Measurements from ENCODE around the gene DNAH2.

- TF ChIP-seq TAF1 (IDR thresholded peaks at IDR 0.05; ENCODE audit: low read depth, low read length) (no peak), POLR2A (IDR thresholded peaks at IDR 0.05; ENCODE audit: low read depth, low read length) (no peak), POLR2AphosphoS5 (IDR thresholded peaks at IDR 0.05; ENCODE audit: low read depth, low read length) (no peak), SPI1 (IDR thresholded peaks at IDR 0.05; ENCODE audit: low read depth, low read length) (no peak), POU2F2 (IDR thresholded peaks at IDR 0.05; ENCODE audit: low read depth, low read length) (no peak)
Measured at GRCh38 chr17:7852262-7852670, 134.7 kb downstream of the DNAH2 start.
